ENCODE measurements around the gene TIMP1.
"Not testable (repeated sequence)": the region's sequence is repeated elsewhere in the genome, so short reads cannot be mapped to it uniquely, and the experiment has no call there.

TIMP1 gene

GRCh38 chrX:47596256-47596655 is 14.0 kb downstream of the TIMP1 start:
- H3K4me2 ChIP-seq: no peak overlapping the region
- no peak overlapping the region for H3K9ac ChIP-seq
- H3K4me3 ChIP-seq: no peak overlapping the region
- no peaks in the 10 kb centered on the region for H4K20me1 ChIP-seq
- no peak overlapping the region for H3K27ac ChIP-seq
- peaks cover 46% of the 10 kb centered on the region for H3K9me3 ChIP-seq
- TF ChIP-seq Cebpa-rat (IDR thresholded peaks at IDR 0.05): no peak
- no peaks in the 10 kb centered on the region for H3K36me3 ChIP-seq
- H3K4me1 ChIP-seq: no peaks in the 10 kb centered on the region
- H3K27me3 ChIP-seq: peaks cover 23% of the 10 kb centered on the region

DNA sequence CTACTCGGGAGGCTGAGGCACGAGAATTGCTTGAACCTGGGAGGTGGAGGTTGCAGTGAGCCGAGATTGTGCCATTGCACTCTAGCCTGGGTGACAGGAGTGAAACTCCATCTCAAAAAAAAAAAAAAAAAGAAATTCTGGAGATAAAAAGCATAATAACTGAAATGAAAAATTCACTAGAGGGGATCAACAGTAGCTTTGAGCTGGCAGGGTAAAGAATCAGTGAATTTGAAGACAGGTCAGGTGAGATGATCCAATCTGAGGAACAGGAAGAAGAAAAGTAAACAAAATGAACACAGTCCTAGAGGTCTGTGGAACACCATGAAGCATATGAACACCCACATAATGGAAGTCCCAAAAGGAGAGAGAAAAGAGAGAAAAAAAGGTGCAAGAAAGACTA is 15.0 kb downstream of the TIMP1 start:
- no peak for TF ChIP-seq Cebpa-rat (IDR thresholded peaks at IDR 0.05)
- no peak overlapping the region for H3K4me2 ChIP-seq

DNA sequence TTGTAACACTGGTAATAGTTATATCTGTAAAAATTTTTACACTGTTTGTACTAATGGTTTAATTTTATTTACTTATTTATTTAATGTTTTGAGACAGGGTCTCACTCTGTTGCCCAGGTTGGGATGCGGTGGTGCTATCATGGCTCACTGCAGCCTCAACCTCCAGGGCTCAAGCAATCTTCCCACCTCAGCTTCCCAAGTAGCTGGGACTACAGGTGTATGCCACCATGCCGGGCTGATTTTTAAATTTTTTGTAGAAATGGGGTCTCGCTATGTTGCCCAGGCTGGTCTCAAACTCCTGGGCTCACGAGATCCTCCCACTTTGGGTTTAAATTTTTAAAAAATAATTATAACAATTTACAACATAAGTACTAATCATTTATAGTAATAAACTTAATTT is 20.9 kb downstream of the TIMP1 start:
- H3K27ac ChIP-seq, H3K9ac ChIP-seq, H3K36me3 ChIP-seq, H3K4me3 ChIP-seq, H4K20me1 ChIP-seq, H3K4me2 ChIP-seq, H3K4me1 ChIP-seq: not testable (repeated sequence)
- Histone ChIP-seq H3K9me3 (peaks cover 23% of the 10 kb centered on the region), H3K27me3 (peaks cover 23% of the 10 kb centered on the region)

More for the DNA sequence above, 15.0 kb downstream of the TIMP1 start:
- no peak overlapping the region for H3K9ac ChIP-seq
- no peaks in the 10 kb centered on the region for H3K4me1 ChIP-seq
- H3K27me3 ChIP-seq: peaks cover 23% of the 10 kb centered on the region
- peaks cover 46% of the 10 kb centered on the region for H3K9me3 ChIP-seq
- no peak overlapping the region for H3K4me3 ChIP-seq
- H3K36me3 ChIP-seq: no peaks in the 10 kb centered on the region
- H4K20me1 ChIP-seq: no peaks in the 10 kb centered on the region
- no peak overlapping the region for H3K27ac ChIP-seq

DNA sequence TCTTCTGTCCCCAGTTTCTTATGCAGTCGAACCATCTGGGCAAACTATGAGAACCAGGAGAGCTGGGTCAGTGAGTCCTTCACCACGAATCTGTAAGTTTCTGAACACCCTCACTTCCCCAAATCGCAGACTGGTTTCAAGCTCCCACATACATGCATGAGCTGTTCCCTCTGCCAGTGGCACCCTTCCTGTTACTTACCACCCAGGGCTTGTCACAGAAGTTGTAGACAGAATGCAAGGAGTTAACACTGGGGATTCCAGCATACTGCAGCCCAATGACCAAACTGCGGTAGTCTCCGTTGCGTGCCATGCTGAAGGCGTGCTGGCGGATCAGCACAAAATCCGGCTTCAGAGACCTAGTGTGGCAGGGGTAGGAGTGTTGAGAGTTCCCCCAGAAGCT is 22.8 kb downstream of the TIMP1 start:
- H3K4me1 ChIP-seq: peaks cover 11% of the 10 kb centered on the region; the same call in 1 of the 2 replicates
- H3K9me3 ChIP-seq: peaks cover 14% of the 10 kb centered on the region
- H3K36me3 ChIP-seq: no peaks in the 10 kb centered on the region
- no peak overlapping the region for H3K9ac ChIP-seq
- H3K27ac ChIP-seq: no peak overlapping the region
- no peaks in the 10 kb centered on the region for H4K20me1 ChIP-seq
- no peak overlapping the region for H3K4me2 ChIP-seq
- peaks cover 26% of the 10 kb centered on the region for H3K27me3 ChIP-seq
- no peak overlapping the region for H3K4me3 ChIP-seq
- no peak for TF ChIP-seq Cebpa-rat (IDR thresholded peaks at IDR 0.05)

DNA sequence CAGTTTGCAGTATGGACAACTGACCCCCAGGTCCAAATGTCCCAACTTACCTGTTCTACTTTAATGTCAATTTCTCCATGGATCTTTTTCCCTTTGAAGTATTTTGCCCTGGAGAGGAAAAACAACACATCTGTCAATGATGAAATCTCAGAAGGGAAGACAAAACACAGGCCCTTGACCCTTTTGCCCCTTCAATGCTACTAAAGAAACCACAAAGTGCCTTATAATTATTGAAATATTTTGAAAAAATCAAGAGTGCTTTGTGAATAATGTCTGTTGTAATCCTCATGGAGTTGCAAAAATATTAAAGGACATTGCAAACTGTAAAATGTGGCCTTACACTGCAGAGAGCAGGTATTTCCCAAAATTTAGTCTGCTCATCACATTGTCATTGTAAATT is 24.9 kb downstream of the TIMP1 start:
- Histone ChIP-seq H3K4me1 (peaks cover 11% of the 10 kb centered on the region; the same call in 1 of the 2 replicates), H3K4me3 (no peak overlapping the region), H4K20me1 (no peaks in the 10 kb centered on the region), H3K27ac (no peak overlapping the region), H3K4me2 (no peak overlapping the region), H3K9me3 (peaks cover 12% of the 10 kb centered on the region; the same call in 1 of the 2 replicates), H3K9ac (no peak overlapping the region), H3K27me3 (peaks cover 38% of the 10 kb centered on the region), H3K36me3 (no peaks in the 10 kb centered on the region)
- TF ChIP-seq Cebpa-rat (IDR thresholded peaks at IDR 0.05): no peak

GRCh38 chrX:47608130-47608810 is 26.0 kb downstream of the TIMP1 start:
- H3K4me2 ChIP-seq: peak overlapping the region; percentile 34
- peaks cover 12% of the 10 kb centered on the region; the same call in 1 of the 2 replicates for H3K9me3 ChIP-seq
- H4K20me1 ChIP-seq: no peaks in the 10 kb centered on the region
- H3K36me3 ChIP-seq: no peaks in the 10 kb centered on the region
- H3K9ac ChIP-seq: no peak overlapping the region
- H3K4me1 ChIP-seq: peaks cover 11% of the 10 kb centered on the region; the same call in 1 of the 2 replicates
- H3K27me3 ChIP-seq: peaks cover 42% of the 10 kb centered on the region
- no peak overlapping the region for H3K27ac ChIP-seq
- no peak for TF ChIP-seq Cebpa-rat (IDR thresholded peaks at IDR 0.05)
- H3K4me3 ChIP-seq: no peak overlapping the region

DNA sequence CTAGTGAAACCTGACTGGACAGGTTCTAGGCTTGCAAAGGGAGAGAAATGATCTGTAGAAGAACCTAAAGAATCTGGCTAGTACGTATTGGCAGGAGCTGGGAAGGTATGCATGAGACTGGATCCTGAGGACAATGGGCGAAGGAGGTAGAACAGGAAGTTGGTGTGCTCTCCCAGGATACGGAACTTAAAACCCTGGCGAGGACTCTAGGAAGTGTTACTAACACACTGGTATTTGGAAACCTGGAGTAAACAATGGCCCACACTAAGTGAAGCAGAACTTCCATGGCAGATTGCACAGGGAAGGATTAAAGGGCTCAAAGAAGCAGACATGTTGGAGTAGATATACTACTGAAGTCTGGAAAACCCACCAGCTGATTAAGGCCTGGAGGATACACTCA is 28.3 kb downstream of the TIMP1 start:
- peaks cover 41% of the 10 kb centered on the region for H3K27me3 ChIP-seq
- no peak overlapping the region for H3K27ac ChIP-seq
- no peak overlapping the region for H3K4me2 ChIP-seq
- H4K20me1 ChIP-seq: no peaks in the 10 kb centered on the region
- H3K4me1 ChIP-seq: peaks cover 11% of the 10 kb centered on the region; the same call in 1 of the 2 replicates
- H3K4me3 ChIP-seq: no peak overlapping the region
- H3K36me3 ChIP-seq: no peaks in the 10 kb centered on the region
- H3K9ac ChIP-seq: no peak overlapping the region
- TF ChIP-seq Cebpa-rat (IDR thresholded peaks at IDR 0.05): no peak
- H3K9me3 ChIP-seq: peaks cover 12% of the 10 kb centered on the region; the same call in 1 of the 2 replicates

DNA sequence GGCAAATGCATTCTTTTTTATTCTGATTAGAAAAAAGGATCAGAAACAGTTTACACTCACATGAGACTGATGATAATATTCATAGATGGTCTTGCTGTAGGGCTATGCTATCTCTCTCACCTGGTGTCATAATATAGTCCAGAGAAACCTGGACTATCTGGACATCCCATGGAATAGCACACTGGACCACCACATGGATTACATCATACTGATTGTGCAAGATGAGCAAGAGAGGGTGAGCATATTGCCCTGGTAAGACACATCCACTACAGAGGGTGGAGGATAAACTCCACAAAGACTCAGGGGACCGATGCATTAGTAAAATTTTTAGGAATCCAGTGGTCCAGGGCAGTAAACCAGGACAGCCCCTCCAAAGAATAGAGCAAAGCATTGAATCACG is 29.3 kb downstream of the TIMP1 start:
- Histone ChIP-seq H3K36me3 (no peaks in the 10 kb centered on the region), H3K4me3 (no peak overlapping the region), H3K27me3 (peaks cover 39% of the 10 kb centered on the region), H3K4me2 (no peak overlapping the region), H3K9ac (no peak overlapping the region), H3K9me3 (peaks cover 12% of the 10 kb centered on the region; the same call in 1 of the 2 replicates), H4K20me1 (no peaks in the 10 kb centered on the region), H3K4me1 (peaks cover 11% of the 10 kb centered on the region; the same call in 1 of the 2 replicates), H3K27ac (no peak overlapping the region)
- no peak for TF ChIP-seq Cebpa-rat (IDR thresholded peaks at IDR 0.05)

DNA sequence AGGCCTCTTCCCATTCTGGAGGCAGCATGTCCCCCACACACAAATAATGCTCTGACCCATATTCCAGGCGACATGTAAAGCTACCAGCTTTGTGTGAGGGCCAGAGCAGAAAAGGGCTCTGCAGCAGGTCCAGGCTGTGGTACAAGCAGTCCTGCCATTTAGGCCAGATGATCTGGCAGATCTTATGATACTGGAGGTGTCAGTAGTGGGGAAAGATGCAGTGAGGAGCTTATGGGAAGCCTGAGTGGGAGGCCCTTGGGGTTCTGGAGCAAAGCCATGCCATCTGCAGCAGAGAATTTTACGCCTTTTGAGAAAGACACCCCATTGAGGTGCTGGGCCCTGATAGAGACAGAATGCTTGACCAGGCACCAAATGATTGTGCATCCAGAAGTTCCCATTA is 29.7 kb downstream of the TIMP1 start:
- Histone ChIP-seq H3K4me3 (no peak overlapping the region), H3K9ac (no peak overlapping the region), H3K36me3 (no peaks in the 10 kb centered on the region), H4K20me1 (no peaks in the 10 kb centered on the region), H3K27ac (no peak overlapping the region), H3K27me3 (peaks cover 42% of the 10 kb centered on the region), H3K9me3 (peaks cover 12% of the 10 kb centered on the region; the same call in 1 of the 2 replicates), H3K4me2 (no peak overlapping the region), H3K4me1 (peaks cover 11% of the 10 kb centered on the region; the same call in 1 of the 2 replicates)
- no peak for TF ChIP-seq Cebpa-rat (IDR thresholded peaks at IDR 0.05)

DNA sequence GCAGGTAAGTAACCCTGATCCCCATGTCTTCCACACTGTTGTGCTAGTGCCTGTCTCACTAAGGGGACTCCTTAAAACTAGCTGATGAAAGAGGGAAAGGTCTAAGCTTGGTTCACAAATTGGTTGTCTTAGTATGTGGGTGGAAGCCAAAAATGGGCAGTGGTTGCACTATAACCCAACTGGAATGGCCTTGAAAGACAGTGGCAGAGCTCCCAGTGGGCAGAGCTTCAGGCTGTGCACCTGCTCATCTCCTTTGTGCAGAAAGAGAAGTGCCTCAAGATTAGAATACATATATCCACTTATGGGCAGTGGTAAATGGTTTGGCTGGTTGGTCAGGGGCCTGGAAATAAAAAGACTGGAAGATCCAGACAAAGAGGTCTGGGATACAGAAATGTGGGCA is 30.2 kb downstream of the TIMP1 start:
- no peak overlapping the region for H3K9ac ChIP-seq
- no peaks in the 10 kb centered on the region for H3K36me3 ChIP-seq
- no peak for TF ChIP-seq Cebpa-rat (IDR thresholded peaks at IDR 0.05)
- H3K4me1 ChIP-seq: peaks cover 11% of the 10 kb centered on the region; the same call in 1 of the 2 replicates
- H4K20me1 ChIP-seq: no peaks in the 10 kb centered on the region
- no peak overlapping the region for H3K4me3 ChIP-seq
- no peak overlapping the region for H3K4me2 ChIP-seq
- H3K27ac ChIP-seq: no peak overlapping the region
- peaks cover 12% of the 10 kb centered on the region; the same call in 1 of the 2 replicates for H3K9me3 ChIP-seq
- H3K27me3 ChIP-seq: peaks cover 42% of the 10 kb centered on the region
